ENCODE measurements around the gene GIN1. TPM values are rescaled to one million over a fixed set of nuclear protein-coding genes. Genes with fewer than 3 reads are reported as not detected.
"Not testable (repeated sequence)": the region's sequence is repeated elsewhere in the genome, so short reads cannot be mapped to it uniquely, and the experiment has no call there.

Gene GIN1
- total RNA-seq, 2 donors from 2014 or later: 5.0 to 8.9 TPM

- Histone ChIP-seq H3K4me3 (no peak overlapping the region), H3K36me3 (no peaks in the 10 kb centered on the region), H3K9me3 (peaks cover 0 to 35% of the 10 kb centered on the region in 2 donors), H3K27me3 (no peaks in the 10 kb centered on the region), H3K27ac (no peak overlapping the region), H3K4me1 (no peaks in the 10 kb centered on the region)
- TF ChIP-seq, protein P1, sequence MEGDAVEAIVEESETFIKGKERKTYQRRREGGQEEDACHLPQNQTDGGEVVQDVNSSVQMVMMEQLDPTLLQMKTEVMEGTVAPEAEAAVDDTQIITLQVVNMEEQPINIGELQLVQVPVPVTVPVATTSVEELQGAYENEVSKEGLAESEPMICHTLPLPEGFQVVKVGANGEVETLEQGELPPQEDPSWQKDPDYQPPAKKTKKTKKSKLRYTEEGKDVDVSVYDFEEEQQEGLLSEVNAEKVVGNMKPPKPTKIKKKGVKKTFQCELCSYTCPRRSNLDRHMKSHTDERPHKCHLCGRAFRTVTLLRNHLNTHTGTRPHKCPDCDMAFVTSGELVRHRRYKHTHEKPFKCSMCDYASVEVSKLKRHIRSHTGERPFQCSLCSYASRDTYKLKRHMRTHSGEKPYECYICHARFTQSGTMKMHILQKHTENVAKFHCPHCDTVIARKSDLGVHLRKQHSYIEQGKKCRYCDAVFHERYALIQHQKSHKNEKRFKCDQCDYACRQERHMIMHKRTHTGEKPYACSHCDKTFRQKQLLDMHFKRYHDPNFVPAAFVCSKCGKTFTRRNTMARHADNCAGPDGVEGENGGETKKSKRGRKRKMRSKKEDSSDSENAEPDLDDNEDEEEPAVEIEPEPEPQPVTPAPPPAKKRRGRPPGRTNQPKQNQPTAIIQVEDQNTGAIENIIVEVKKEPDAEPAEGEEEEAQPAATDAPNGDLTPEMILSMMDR (IDR thresholded peaks at IDR 0.05): no peak
- no peak for DNase-seq (ENCODE audit: low spot score)
These were observed 44.5 kb downstream of the GIN1 start for GRCh38 chr5:103075442-103075841.

DNA sequence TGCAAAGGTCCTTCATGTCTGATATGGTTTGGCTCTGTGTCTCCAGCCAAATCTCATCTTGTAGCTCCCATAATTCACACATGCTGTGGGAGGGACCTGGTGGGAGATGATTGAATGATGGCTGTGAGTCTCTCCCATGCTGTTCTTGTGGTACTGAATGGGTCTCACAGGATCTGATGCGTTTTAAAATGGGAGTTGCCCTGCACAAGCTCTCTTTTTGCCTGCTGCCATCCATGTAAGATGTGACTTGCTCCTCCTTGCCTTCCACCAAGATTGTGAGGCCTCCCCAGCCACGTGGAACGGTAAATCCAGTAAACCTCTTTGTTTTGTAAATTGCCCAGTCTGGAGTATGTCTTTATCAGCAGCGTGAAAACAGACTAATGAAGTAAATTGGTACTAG, 46.4 kb downstream of the GIN1 start:
- not testable (repeated sequence) for H3K4me3 ChIP-seq; H3K27me3 ChIP-seq; DNase-seq (ENCODE audit: low spot score); H3K27ac ChIP-seq; H3K4me1 ChIP-seq; H3K36me3 ChIP-seq
- peaks cover 0 to 19% of the 10 kb centered on the region in 2 donors for H3K9me3 ChIP-seq

DNA sequence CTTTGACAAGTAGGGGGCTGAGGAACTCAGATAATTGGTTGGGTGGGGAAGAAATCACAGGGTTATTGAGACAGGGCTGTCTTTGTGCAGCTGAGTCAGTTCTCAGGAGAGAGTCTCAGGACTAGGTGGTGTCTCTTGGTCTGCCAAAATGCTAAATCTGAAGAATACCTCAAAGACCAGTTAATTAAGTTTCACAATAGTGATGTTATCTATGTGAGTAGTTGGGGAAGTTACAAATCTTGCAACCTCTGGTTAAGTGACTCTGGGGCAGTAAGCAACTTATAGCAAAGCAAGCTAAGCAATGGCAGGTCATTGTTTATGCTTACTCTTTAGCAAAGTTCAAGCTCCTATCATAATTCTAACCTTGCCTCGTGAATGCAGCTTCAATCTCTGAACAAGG, 53.6 kb downstream of the GIN1 start:
- H3K9me3 ChIP-seq: no peaks in the 10 kb centered on the region
- no peaks in the 10 kb centered on the region for H3K27me3 ChIP-seq
- H3K27ac ChIP-seq: no peak overlapping the region
- no peaks in the 10 kb centered on the region for H3K4me1 ChIP-seq
- H3K36me3 ChIP-seq: no peaks in the 10 kb centered on the region
- DNase-seq (ENCODE audit: low spot score): no peak
- TF ChIP-seq, protein P1 (IDR thresholded peaks at IDR 0.05): no peak
- no peak overlapping the region for H3K4me3 ChIP-seq

- H3K9me3 ChIP-seq: no peaks in the 10 kb centered on the region
- TF ChIP-seq, protein P1 (IDR thresholded peaks at IDR 0.05): no peak
- H3K27me3 ChIP-seq: no peaks in the 10 kb centered on the region
- H3K4me3 ChIP-seq: no peak overlapping the region
- H3K36me3 ChIP-seq: no peaks in the 10 kb centered on the region
- no peak overlapping the region for H3K27ac ChIP-seq
- H3K4me1 ChIP-seq: no peaks in the 10 kb centered on the region
- no peak for DNase-seq (ENCODE audit: low spot score)
These were observed 59.4 kb downstream of the GIN1 start for GRCh38 chr5:103060424-103060954.

- no peaks in the 10 kb centered on the region for H3K4me1 ChIP-seq
- no peak overlapping the region for H3K27ac ChIP-seq
- TF ChIP-seq, protein P1 (IDR thresholded peaks at IDR 0.05): no peak
These were observed 60.4 kb downstream of the GIN1 start for GRCh38 chr5:103059525-103059924.

GRCh38 chr5:103057208-103058130, 62.5 kb downstream of the GIN1 start:
- Histone ChIP-seq H3K27me3 (no peaks in the 10 kb centered on the region), H3K4me1 (no peaks in the 10 kb centered on the region), H3K36me3 (no peaks in the 10 kb centered on the region), H3K9me3 (no peaks in the 10 kb centered on the region), H3K4me3 (no peak overlapping the region), H3K27ac (no peak overlapping the region)
- TF ChIP-seq, protein P1 (IDR thresholded peaks at IDR 0.05): no peak
- no peak for DNase-seq (ENCODE audit: low spot score)

More at GRCh38 chr5:103059525-103059924, 60.4 kb downstream of the GIN1 start:
- Histone ChIP-seq H3K27me3 (no peaks in the 10 kb centered on the region), H3K36me3 (no peaks in the 10 kb centered on the region), H3K4me3 (no peak overlapping the region), H3K9me3 (no peaks in the 10 kb centered on the region)
- DNase-seq (ENCODE audit: low spot score): no peak

DNA sequence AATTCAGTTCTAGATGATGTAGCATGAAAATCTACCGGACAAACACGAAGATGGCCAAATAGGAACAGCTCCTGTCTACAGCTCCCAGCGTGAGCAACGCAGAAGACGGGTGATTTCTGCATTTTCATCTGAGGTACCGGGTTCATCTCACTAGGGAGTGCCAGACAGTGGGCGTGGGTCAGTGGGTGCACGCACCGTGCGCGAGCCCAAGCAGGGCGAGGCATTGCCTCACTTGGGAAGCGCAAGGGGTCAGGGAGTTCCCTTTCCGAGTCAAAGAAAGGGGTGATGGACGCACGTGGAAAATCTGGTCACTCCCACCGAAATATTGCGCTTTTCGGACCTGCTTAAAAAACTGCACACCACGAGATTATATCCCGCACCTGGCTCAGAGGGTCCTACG, 73.2 kb downstream of the GIN1 start:
- not testable (repeated sequence) for DNase-seq (ENCODE audit: low spot score)

More for the DNA sequence above, 73.2 kb downstream of the GIN1 start:
- H3K36me3 ChIP-seq, H3K27ac ChIP-seq, H3K27me3 ChIP-seq, H3K4me3 ChIP-seq, H3K9me3 ChIP-seq, H3K4me1 ChIP-seq: not testable (repeated sequence)
